H1 (cell line): ENCODE measurements around the gene MEGF11. TPM values are rescaled to one million over a fixed set of nuclear protein-coding genes. Genes with fewer than 3 reads are reported as not detected.

Experiments
- HDAC2 ChIP-seq, 2 experiments: fragments of 300-600 bp in 1 of 2; sonication (generic) in 1 of 2; IDR thresholded peaks; 2 replicates each; pipeline ENCODE4 v1.6.1; 2011 to 2012; ENCODE audit warnings: low read depth in 2 of 2, low read length in 2 of 2, mild to moderate bottlenecking in 2 of 2, moderate library complexity in 2 of 2, borderline replicate concordance in 1 of 2, inconsistent platforms in 1 of 2
- SP4 ChIP-seq: IDR thresholded peaks from 2 replicates; pipeline ENCODE4 v1.6.1; 2012; ENCODE audit warnings: low read length, inconsistent platforms
- SUZ12 ChIP-seq: fragments of 200-600 bp; sonication (generic); IDR thresholded peaks from 2 replicates; pipeline ENCODE4 v1.6.1; 2012; ENCODE audit warnings: mild to moderate bottlenecking, inconsistent platforms, low read length, moderate library complexity, mixed read lengths
- polyA plus RNA-seq, 7 experiments: library from polyadenylated mRNA; depleted of rRNA in 3 of 7; stranded (reverse) in 5 of 7; unstranded in 2 of 7; fragments of >200 nt in 5 of 7; fragments of 200-250 nt in 2 of 7; gene quantifications; 1 replicate in 5 of 7; 2 replicates in 1 of 7; 4 replicates in 1 of 7; pipeline versions ENCODE4 v1.2.1 to v1.2.3, GENCODE V29; 2011 to 2013; ENCODE audit warnings: missing spikeins in 2 of 7, mixed read lengths in 2 of 7
- total RNA-seq: library from RNA; stranded (reverse); fragmentation: NEBNext Ultra II Directional; extraction: Animal tissue kit (Norgen Biotek cat#: 25700); gene quantifications from 2 replicates; pipeline ENCODE4 v1.2.1, GENCODE V29; 2021
- TF ChIP-seq, protein P1 (sequence below): IDR thresholded peaks from 2 replicates; pipeline ENCODE4 v1.6.1; 2011; ENCODE audit warnings: low read length, improper control_type of control experiment
- TF ChIP-seq, protein P2 (sequence below): fragments of 300-600 bp; sonication (generic); IDR thresholded peaks from 2 replicates; pipeline ENCODE4 v1.7.1; 2012; ENCODE audit warnings: low read length, moderate library complexity, mild to moderate bottlenecking, inconsistent platforms; ENCODE audit not compliant: insufficient replicate concordance

The MEGF11 gene
- total and polyA plus RNA-seq, 2 of the 8 experiments (the other 6 are each of a cell fraction or from before 2014, with no cell fraction given): 4.4 to 4.8 TPM

DNA sequence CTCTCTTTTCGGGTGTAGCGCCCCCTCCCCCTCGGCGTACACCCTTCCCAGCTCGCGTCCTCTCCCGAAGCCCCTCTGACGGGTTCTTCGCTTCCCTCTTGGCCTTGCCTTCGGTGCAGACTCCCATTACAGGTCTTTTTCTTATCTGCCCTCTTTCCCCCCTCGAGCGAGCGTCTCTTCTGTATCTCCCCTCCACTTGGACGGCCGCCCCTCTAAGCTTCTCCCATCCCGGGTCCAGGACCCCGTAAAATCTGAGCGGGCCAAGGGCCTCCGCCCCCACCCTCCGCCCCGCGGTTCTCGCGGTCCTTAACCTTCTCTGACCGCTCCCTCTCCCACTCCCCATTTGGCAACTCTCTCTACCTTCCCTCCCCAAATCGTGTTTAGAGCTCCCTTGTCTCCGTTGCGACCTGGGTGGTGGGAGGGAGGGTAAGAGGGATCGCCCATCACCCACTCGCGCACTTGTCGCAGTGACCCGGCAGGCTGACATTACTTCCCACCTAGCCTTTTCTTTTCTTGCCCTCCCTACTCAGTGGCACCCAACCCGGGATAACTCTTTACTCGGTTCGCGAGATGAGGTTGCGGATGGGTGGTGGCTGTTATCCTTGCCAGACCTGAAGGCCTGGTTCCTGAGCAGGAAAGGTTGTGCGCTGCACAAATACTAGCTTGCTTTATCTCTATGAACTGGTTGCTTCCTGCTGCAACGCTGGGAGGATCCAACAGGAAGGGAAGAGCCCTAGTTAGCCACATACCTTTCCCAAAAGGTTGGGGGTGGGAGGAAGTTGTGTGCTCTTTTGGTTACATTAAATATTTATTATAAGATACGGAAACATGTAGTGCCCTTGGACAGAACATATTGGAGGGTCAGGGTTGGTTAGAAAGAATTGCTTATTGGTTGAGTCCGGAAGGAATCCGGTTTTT is 383.3 kb downstream of the MEGF11 start (continued):
- TF ChIP-seq, protein P1, sequence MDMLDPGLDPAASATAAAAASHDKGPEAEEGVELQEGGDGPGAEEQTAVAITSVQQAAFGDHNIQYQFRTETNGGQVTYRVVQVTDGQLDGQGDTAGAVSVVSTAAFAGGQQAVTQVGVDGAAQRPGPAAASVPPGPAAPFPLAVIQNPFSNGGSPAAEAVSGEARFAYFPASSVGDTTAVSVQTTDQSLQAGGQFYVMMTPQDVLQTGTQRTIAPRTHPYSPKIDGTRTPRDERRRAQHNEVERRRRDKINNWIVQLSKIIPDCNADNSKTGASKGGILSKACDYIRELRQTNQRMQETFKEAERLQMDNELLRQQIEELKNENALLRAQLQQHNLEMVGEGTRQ: no peak
- TF ChIP-seq SP4 (no peak), SUZ12 (no peak), HDAC2 (IDR thresholded peaks at IDR 0.05; ENCODE audit: borderline replicate concordance in 1 of 2, low read depth in 2 of 2, low read length in 2 of 2) (no peak)
- TF ChIP-seq, protein P2, sequence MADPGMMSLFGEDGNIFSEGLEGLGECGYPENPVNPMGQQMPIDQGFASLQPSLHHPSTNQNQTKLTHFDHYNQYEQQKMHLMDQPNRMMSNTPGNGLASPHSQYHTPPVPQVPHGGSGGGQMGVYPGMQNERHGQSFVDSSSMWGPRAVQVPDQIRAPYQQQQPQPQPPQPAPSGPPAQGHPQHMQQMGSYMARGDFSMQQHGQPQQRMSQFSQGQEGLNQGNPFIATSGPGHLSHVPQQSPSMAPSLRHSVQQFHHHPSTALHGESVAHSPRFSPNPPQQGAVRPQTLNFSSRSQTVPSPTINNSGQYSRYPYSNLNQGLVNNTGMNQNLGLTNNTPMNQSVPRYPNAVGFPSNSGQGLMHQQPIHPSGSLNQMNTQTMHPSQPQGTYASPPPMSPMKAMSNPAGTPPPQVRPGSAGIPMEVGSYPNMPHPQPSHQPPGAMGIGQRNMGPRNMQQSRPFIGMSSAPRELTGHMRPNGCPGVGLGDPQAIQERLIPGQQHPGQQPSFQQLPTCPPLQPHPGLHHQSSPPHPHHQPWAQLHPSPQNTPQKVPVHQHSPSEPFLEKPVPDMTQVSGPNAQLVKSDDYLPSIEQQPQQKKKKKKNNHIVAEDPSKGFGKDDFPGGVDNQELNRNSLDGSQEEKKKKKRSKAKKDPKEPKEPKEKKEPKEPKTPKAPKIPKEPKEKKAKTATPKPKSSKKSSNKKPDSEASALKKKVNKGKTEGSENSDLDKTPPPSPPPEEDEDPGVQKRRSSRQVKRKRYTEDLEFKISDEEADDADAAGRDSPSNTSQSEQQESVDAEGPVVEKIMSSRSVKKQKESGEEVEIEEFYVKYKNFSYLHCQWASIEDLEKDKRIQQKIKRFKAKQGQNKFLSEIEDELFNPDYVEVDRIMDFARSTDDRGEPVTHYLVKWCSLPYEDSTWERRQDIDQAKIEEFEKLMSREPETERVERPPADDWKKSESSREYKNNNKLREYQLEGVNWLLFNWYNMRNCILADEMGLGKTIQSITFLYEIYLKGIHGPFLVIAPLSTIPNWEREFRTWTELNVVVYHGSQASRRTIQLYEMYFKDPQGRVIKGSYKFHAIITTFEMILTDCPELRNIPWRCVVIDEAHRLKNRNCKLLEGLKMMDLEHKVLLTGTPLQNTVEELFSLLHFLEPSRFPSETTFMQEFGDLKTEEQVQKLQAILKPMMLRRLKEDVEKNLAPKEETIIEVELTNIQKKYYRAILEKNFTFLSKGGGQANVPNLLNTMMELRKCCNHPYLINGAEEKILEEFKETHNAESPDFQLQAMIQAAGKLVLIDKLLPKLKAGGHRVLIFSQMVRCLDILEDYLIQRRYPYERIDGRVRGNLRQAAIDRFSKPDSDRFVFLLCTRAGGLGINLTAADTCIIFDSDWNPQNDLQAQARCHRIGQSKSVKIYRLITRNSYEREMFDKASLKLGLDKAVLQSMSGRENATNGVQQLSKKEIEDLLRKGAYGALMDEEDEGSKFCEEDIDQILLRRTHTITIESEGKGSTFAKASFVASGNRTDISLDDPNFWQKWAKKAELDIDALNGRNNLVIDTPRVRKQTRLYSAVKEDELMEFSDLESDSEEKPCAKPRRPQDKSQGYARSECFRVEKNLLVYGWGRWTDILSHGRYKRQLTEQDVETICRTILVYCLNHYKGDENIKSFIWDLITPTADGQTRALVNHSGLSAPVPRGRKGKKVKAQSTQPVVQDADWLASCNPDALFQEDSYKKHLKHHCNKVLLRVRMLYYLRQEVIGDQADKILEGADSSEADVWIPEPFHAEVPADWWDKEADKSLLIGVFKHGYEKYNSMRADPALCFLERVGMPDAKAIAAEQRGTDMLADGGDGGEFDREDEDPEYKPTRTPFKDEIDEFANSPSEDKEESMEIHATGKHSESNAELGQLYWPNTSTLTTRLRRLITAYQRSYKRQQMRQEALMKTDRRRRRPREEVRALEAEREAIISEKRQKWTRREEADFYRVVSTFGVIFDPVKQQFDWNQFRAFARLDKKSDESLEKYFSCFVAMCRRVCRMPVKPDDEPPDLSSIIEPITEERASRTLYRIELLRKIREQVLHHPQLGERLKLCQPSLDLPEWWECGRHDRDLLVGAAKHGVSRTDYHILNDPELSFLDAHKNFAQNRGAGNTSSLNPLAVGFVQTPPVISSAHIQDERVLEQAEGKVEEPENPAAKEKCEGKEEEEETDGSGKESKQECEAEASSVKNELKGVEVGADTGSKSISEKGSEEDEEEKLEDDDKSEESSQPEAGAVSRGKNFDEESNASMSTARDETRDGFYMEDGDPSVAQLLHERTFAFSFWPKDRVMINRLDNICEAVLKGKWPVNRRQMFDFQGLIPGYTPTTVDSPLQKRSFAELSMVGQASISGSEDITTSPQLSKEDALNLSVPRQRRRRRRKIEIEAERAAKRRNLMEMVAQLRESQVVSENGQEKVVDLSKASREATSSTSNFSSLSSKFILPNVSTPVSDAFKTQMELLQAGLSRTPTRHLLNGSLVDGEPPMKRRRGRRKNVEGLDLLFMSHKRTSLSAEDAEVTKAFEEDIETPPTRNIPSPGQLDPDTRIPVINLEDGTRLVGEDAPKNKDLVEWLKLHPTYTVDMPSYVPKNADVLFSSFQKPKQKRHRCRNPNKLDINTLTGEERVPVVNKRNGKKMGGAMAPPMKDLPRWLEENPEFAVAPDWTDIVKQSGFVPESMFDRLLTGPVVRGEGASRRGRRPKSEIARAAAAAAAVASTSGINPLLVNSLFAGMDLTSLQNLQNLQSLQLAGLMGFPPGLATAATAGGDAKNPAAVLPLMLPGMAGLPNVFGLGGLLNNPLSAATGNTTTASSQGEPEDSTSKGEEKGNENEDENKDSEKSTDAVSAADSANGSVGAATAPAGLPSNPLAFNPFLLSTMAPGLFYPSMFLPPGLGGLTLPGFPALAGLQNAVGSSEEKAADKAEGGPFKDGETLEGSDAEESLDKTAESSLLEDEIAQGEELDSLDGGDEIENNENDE: no peak
